Astrocyte (in vitro differentiated cells and primary cell): ENCODE results near the gene DEDD2.

Experiments used
- EZH2 ChIP-seq: IDR thresholded peaks from 2 replicates; pipeline ENCODE4 v1.6.1; 2012; ENCODE audit warnings: mild to moderate bottlenecking, low read length, inconsistent platforms; ENCODE audit not compliant: insufficient read depth
- TF ChIP-seq, protein P1 (sequence below): IDR thresholded peaks from 2 replicates; pipeline ENCODE4 v1.5.1; 2011; ENCODE audit warnings: low read depth, mild to moderate bottlenecking, inconsistent platforms, low read length, moderate library complexity; ENCODE audit not compliant: insufficient read depth

DNA sequence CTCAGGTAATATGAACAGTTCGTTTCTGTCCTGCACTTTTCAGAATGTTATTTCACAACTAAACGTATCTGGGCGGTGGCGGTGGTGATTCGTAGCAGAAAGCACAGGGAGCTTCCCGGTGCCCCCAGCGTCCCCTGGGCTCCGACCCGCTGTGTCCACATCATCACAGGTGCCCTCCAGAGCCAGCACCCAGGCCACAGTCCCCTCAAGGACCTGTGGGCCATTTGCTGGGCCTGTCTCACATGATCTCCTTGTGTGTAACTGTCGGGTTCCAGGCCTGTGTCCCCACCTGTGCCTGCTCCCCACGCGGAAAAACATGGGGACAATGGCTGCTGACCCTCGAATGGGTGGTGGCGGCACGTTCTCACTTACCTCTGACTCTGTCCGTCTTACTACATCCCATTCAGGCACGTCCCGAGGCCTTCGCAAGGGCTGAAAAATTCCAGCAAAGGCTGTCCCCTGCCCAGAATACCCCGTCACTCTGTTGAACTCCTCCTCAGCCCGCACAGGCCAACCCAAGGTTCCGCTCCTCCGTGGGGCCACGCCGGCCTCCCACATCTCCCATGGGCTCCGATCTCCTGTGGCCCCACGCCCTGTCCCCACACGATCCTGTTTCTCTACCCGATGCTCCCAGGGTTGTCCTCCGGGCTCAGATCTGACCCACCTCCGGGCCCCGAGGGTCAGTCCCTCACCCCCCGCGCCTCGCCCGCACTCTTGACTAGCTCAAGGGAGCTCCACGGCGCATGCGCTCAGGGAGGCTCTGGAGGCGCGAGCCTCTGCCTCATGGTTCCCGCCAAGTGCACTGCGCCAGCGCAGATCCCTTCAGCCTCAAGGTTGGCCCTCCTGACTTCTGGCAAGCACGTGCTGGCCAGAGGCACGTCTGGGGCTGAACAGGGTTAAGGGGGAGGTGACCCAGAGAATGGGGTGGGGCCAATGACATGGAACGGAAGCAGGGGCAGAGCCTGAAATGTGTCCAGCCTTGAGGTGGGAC lies 21.2 kb downstream of the DEDD2 start:
- TF ChIP-seq, protein P1, sequence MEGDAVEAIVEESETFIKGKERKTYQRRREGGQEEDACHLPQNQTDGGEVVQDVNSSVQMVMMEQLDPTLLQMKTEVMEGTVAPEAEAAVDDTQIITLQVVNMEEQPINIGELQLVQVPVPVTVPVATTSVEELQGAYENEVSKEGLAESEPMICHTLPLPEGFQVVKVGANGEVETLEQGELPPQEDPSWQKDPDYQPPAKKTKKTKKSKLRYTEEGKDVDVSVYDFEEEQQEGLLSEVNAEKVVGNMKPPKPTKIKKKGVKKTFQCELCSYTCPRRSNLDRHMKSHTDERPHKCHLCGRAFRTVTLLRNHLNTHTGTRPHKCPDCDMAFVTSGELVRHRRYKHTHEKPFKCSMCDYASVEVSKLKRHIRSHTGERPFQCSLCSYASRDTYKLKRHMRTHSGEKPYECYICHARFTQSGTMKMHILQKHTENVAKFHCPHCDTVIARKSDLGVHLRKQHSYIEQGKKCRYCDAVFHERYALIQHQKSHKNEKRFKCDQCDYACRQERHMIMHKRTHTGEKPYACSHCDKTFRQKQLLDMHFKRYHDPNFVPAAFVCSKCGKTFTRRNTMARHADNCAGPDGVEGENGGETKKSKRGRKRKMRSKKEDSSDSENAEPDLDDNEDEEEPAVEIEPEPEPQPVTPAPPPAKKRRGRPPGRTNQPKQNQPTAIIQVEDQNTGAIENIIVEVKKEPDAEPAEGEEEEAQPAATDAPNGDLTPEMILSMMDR, result no peak
- no peak for TF ChIP-seq EZH2
